Esophagus muscularis mucosa (tissue), 4 donors: ENCODE data around the gene SRR. TPM values are rescaled to one million over a fixed set of nuclear protein-coding genes. Genes with fewer than 3 reads are reported as not detected.

Experiments
- DNase-seq: peaks from one replicate; pipeline ENCODE4 v3.0.0-alpha.2; 2017; ENCODE audit errors: extremely low spot score
- H3K27ac ChIP-seq, 4 donors: fragments of 200-600 bp; sonication (generic); replicated peaks in 1 of 4; 1 replicate in 3 of 4; 2 replicates in 1 of 4; pipeline ENCODE4 v1.5.1; 2016 to 2019; ENCODE audit warnings: mild to moderate bottlenecking in 1 of 4
- H3K27me3 ChIP-seq, 4 donors: fragments of 200-600 bp; sonication (generic); one replicate each; pipeline versions ENCODE4 v1.5.1 to v1.6.0; 2016 to 2019
- H3K36me3 ChIP-seq, 4 donors: fragments of 200-600 bp; sonication (generic); one replicate each; pipeline ENCODE4 v1.5.1; 2016 to 2019
- H3K4me1 ChIP-seq, 4 donors: fragments of 200-600 bp; sonication (generic); one replicate each; pipeline ENCODE4 v1.5.1; 2016 to 2019
- H3K4me3 ChIP-seq, 4 donors: fragments of 200-600 bp; sonication (generic); 1 replicate in 2 of 4; 2 replicates in 2 of 4; pipeline ENCODE4 v1.5.1; 2016 to 2019; ENCODE audit warnings: mild to moderate bottlenecking in 4 of 4, moderate library complexity in 1 of 4
- H3K9me3 ChIP-seq, 4 donors: fragments of 200-600 bp; sonication (generic); 1 replicate in 3 of 4; 2 replicates in 1 of 4; pipeline ENCODE4 v1.5.1; 2016 to 2019
- CTCF ChIP-seq, 3 experiments: fragments of 200-600 bp in 2 of 3; fragments of 450-650 bp in 1 of 3; sonication (generic) in 2 of 3; IDR thresholded peaks; one replicate each; pipeline ENCODE4 v1.5.1; 2017 to 2019; ENCODE audit warnings: antibody characterized with exemption in 3 of 3, mild to moderate bottlenecking in 2 of 3, moderate library complexity in 1 of 3
- EP300 ChIP-seq: sonication (generic); formaldehyde crosslinking; IDR thresholded peaks from one replicate; pipeline ENCODE4 v1.6.1; 2017; ENCODE audit warnings: antibody characterized with exemption
- POLR2A ChIP-seq: fragments of 450-650 bp; IDR thresholded peaks from one replicate; pipeline ENCODE4 v1.6.1; 2017; ENCODE audit warnings: antibody characterized with exemption, moderate library complexity, mild to moderate bottlenecking, low read depth
- POLR2AphosphoS5 ChIP-seq, 2 donors: sonication (generic); formaldehyde crosslinking; IDR thresholded peaks; one replicate each; pipeline ENCODE4 v1.6.1; 2017; ENCODE audit warnings: antibody characterized with exemption in 2 of 2
- WGBS: methylation state at CpG from one replicate; pipeline ENCODE4 v1.1.5; 2018; 5-methylcytosine and 5-hydroxymethylcytosine counted together
- intact Hi-C: fragments of 100-400 bp; cut with DNase I; formaldehyde crosslinking; loops from one replicate; pipeline ENCODE4 v1.15.1; 2023
- total RNA-seq, 4 donors: library from RNA; depleted of rRNA; stranded (reverse); fragments of >200 nt; gene quantifications; one replicate each; pipeline versions ENCODE4 v1.1.0 to v1.2.1, GENCODE V29; 2016

SRR gene
- total RNA-seq, 4 donors from 2014 or later: 14.4 to 19.6 (median 15.5) TPM

GRCh38 chr17:2292100-2292499 is 11.7 kb upstream of the SRR start:
- H3K9me3 ChIP-seq: no peaks in the 10 kb centered on the region
- no peak overlapping the region for H3K4me3 ChIP-seq
- DNase-seq: no peak
- H3K36me3 ChIP-seq: peaks cover 26 to 97% (median 93%) of the 10 kb centered on the region in 4 donors
- 86% methylated on average over 2 of the region's 2 CpGs for WGBS
- H3K27ac ChIP-seq: no peak overlapping the region
- no peaks in the 10 kb centered on the region for H3K27me3 ChIP-seq
- peaks cover 0 to 8% (median 0%) of the 10 kb centered on the region in 4 donors for H3K4me1 ChIP-seq
- intact Hi-C loops: no loop called here
- TF ChIP-seq POLR2AphosphoS5 (IDR thresholded peaks at IDR 0.05): no peak
- no peak for TF ChIP-seq CTCF (IDR thresholded peaks at IDR 0.05)
- TF ChIP-seq POLR2A: no peak
- no peak for TF ChIP-seq EP300

GRCh38 chr17:2295575-2295974 is 8.2 kb upstream of the SRR start:
- H3K27ac ChIP-seq: no peak overlapping the region
- H3K36me3 ChIP-seq: peaks cover 24 to 96% (median 89%) of the 10 kb centered on the region in 4 donors
- H3K9me3 ChIP-seq: no peaks in the 10 kb centered on the region
- WGBS: 71% methylated on average over 1 of the region's 1 CpG
- peaks cover 0 to 12% (median 6%) of the 10 kb centered on the region in 4 donors for H3K4me1 ChIP-seq
- TF ChIP-seq EP300 (no peak), POLR2AphosphoS5 (IDR thresholded peaks at IDR 0.05) (no peak), CTCF (IDR thresholded peaks at IDR 0.05) (no peak), POLR2A (no peak)
- H3K4me3 ChIP-seq: no peak overlapping the region
- intact Hi-C loops: no loop called here
- no peak for DNase-seq
- no peaks in the 10 kb centered on the region for H3K27me3 ChIP-seq

GRCh38 chr17:2297023-2297422 is 6.7 kb upstream of the SRR start:
- H3K4me1 ChIP-seq: peaks cover 3 to 25% (median 20%) of the 10 kb centered on the region in 4 donors
- H3K36me3 ChIP-seq: peaks cover 20 to 85% (median 76%) of the 10 kb centered on the region in 4 donors
- no peak for DNase-seq
- no peaks in the 10 kb centered on the region for H3K9me3 ChIP-seq
- H3K27me3 ChIP-seq: no peaks in the 10 kb centered on the region
- H3K27ac ChIP-seq: no peak overlapping the region
- whole genome bisulfite sequencing: 91% methylated on average over 5 of the region's 5 CpGs
- no peak overlapping the region for H3K4me3 ChIP-seq
- TF ChIP-seq CTCF (IDR thresholded peaks at IDR 0.05): no peak
- TF ChIP-seq EP300: no peak
- TF ChIP-seq POLR2AphosphoS5 (IDR thresholded peaks at IDR 0.05): no peak
- no peak for TF ChIP-seq POLR2A
- intact Hi-C loops: no loop called here

- Histone ChIP-seq H3K27ac (no peak overlapping the region), H3K36me3 (peaks cover 10 to 64% (median 57%) of the 10 kb centered on the region in 4 donors), H3K27me3 (no peaks in the 10 kb centered on the region), H3K9me3 (no peaks in the 10 kb centered on the region), H3K4me3 (no peak overlapping the region), H3K4me1 (peaks cover 10 to 35% (median 30%) of the 10 kb centered on the region in 4 donors)
- WGBS: 88% methylated on average over 7 of the region's 12 CpGs
- no peak for DNase-seq
- TF ChIP-seq POLR2A (no peak), EP300 (no peak), POLR2AphosphoS5 (IDR thresholded peaks at IDR 0.05) (no peak), CTCF (IDR thresholded peaks at IDR 0.05) (no peak)
- intact Hi-C loops: no loop called here
Observed at GRCh38 chr17:2299136-2299535, 4.6 kb upstream of the SRR start.

- TF ChIP-seq CTCF (IDR thresholded peaks at IDR 0.05): no peak
- TF ChIP-seq EP300: no peak
- TF ChIP-seq POLR2AphosphoS5 (IDR thresholded peaks at IDR 0.05): no peak
- TF ChIP-seq POLR2A: no peak
- DNase-seq: no peak
- intact Hi-C loops: no loop called here
- Histone ChIP-seq H3K4me3 (no peak overlapping the region), H3K4me1 (peaks cover 10 to 39% (median 35%) of the 10 kb centered on the region in 4 donors), H3K27ac (no peak overlapping the region), H3K9me3 (no peaks in the 10 kb centered on the region), H3K36me3 (peaks cover 10 to 57% (median 51%) of the 10 kb centered on the region in 4 donors), H3K27me3 (no peaks in the 10 kb centered on the region)
- WGBS: 92% methylated on average over 22 of the region's 22 CpGs
Observed at GRCh38 chr17:2299756-2300155, 4.0 kb upstream of the SRR start.
